ENCODE measurements around the gene HOTAIR.

HOTAIR gene

GRCh38 chr12:53937099-53937498 lies 37.7 kb downstream of the HOTAIR start:
- DNase-seq (ENCODE audit: low read depth): no peak
- no peak overlapping the region for H3K4me3 ChIP-seq (ENCODE audit: low read length)
- no peak for TF ChIP-seq CTCF (conservative IDR thresholded peaks at IDR 0.05; ENCODE audit: low read length)

- no peak for DNase-seq (ENCODE audit: low read depth)
- no peak overlapping the region for H3K4me3 ChIP-seq (ENCODE audit: low read length)
Measured at GRCh38 chr12:53935383-53936341, 39.1 kb downstream of the HOTAIR start.

GRCh38 chr12:53932915-53933314 lies 41.8 kb downstream of the HOTAIR start:
- DNase-seq (ENCODE audit: low read depth): no peak
- no peak for TF ChIP-seq CTCF (conservative IDR thresholded peaks at IDR 0.05; ENCODE audit: low read length)
- no peak overlapping the region for H3K4me3 ChIP-seq (ENCODE audit: low read length)

More at GRCh38 chr12:53935383-53936341, 39.1 kb downstream of the HOTAIR start:
- no peak for TF ChIP-seq CTCF (conservative IDR thresholded peaks at IDR 0.05; ENCODE audit: low read length)

- no peak overlapping the region for H3K4me3 ChIP-seq (ENCODE audit: low read length)
- no peak for DNase-seq (ENCODE audit: low read depth)
- no peak for TF ChIP-seq CTCF (conservative IDR thresholded peaks at IDR 0.05; ENCODE audit: low read length)
Measured at GRCh38 chr12:53931844-53932581, 42.7 kb downstream of the HOTAIR start.

GRCh38 chr12:53930591-53931255 lies 44.0 kb downstream of the HOTAIR start:
- DNase-seq (ENCODE audit: low read depth): no peak
- no peak overlapping the region for H3K4me3 ChIP-seq (ENCODE audit: low read length)
- TF ChIP-seq CTCF (conservative IDR thresholded peaks at IDR 0.05; ENCODE audit: low read length): no peak

- no peak for DNase-seq (ENCODE audit: low read depth)
- no peak for TF ChIP-seq CTCF (conservative IDR thresholded peaks at IDR 0.05; ENCODE audit: low read length)
- H3K4me3 ChIP-seq (ENCODE audit: low read length): no peak overlapping the region
Measured at GRCh38 chr12:53929527-53929926, 45.2 kb downstream of the HOTAIR start.
